D721Med (cell line): ENCODE measurements around the gene HIVEP1.
A peak's percentile ranks its signal among the peaks of the same experiment; 100 is the strongest.

Experiments used
- DNase-seq: peaks from one replicate; pipeline ENCODE4 v3.0.0; 2011; ENCODE audit warnings: low spot score; ENCODE audit not compliant: insufficient read length
- FAIRE-seq: peaks from 2 replicates; lab custom pipeline; 2011; peaks lifted over from hg19 to GRCh38; lab: Jason Lieb, UNC
- TF ChIP-seq, protein P1 (sequence below): IDR thresholded peaks from 2 replicates; pipeline ENCODE4 v1.5.1; 2012; ENCODE audit warnings: mild to moderate bottlenecking, control low read depth; ENCODE audit not compliant: insufficient read depth; ENCODE audit errors: missing control alignments

Gene HIVEP1

DNA sequence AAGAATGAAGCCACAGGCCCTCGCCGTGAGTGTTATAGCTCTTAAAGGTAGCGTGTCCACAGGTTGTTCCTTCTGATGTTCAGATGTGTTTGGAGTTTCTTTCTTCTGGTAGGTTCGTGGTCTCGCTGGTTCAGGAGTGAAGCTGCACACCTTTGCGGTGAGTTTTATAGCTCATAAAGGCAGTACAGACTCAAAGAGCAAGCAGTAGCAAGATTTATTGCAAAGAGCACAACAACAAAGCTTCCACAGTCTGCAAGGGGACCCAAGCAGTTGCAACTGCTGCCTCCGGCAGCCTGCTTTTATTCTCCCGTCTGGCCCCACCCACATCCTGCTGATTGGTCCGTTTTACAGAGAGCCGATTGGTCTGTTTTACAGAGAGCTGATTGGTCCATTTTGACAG is 5.2 kb downstream of the HIVEP1 start:
- TF ChIP-seq, protein P1, sequence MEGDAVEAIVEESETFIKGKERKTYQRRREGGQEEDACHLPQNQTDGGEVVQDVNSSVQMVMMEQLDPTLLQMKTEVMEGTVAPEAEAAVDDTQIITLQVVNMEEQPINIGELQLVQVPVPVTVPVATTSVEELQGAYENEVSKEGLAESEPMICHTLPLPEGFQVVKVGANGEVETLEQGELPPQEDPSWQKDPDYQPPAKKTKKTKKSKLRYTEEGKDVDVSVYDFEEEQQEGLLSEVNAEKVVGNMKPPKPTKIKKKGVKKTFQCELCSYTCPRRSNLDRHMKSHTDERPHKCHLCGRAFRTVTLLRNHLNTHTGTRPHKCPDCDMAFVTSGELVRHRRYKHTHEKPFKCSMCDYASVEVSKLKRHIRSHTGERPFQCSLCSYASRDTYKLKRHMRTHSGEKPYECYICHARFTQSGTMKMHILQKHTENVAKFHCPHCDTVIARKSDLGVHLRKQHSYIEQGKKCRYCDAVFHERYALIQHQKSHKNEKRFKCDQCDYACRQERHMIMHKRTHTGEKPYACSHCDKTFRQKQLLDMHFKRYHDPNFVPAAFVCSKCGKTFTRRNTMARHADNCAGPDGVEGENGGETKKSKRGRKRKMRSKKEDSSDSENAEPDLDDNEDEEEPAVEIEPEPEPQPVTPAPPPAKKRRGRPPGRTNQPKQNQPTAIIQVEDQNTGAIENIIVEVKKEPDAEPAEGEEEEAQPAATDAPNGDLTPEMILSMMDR: no peak
- FAIRE-seq (no peak), DNase-seq (no peak)

DNA sequence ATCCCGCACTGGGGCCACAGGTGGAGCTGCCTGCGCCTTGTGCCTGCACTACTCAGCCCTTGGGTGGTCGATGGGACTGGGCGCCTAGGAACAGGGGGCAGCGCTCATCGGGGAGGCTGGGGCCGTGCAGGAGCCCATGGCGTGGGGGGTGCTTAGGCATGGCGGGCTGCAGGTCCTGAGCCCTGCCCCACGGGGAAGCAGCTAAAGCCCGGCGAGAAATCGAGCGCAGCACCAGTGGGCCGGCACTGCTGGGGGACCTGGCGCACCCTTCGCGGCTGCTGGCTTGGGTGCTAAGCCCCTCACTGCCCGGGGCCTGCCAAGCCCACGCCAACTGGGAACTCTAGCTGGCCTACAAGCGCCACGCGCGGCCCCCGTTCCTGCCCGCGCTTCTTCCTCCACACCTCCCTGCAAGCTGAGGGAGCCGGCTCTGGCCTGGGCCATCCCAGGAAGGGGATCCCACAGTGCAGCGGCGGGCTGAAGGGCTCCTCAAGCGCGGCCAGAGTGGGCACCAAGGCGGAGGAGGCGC is 5.8 kb downstream of the HIVEP1 start:
- TF ChIP-seq, protein P1: no peak
- DNase-seq: no peak
- no peak for FAIRE-seq

DNA sequence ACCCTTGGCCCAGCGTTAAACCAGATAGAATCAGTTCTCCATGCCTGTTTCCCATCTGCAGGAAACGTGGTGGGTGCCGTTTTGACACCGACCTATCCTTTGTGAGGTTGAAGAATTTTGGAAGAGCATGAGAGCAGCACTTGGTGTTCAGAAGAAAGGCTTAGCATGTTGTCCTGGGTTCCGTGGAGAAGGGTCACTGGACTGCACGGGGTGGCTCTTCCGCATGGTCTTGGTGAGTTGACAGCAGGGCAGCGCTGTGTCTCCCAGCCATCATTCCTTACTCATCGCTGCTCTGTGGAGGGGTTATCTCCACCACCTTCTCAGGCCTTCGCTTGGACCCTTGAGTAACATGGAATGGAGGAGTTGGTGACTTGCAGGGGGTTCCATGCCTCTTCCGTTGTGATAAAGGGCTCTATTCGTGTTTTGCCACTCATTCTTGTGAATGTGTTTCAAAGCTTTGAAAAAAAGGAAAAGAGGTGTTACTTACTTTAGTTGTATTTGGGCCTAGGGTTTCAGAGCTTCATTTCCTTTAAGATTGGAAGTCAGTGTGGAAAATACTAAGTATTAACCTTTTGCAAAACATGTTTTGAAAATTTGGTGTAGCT is 8.2 kb downstream of the HIVEP1 start:
- DNase-seq: no peak
- FAIRE-seq: no peak
- TF ChIP-seq, protein P1: no peak

DNA sequence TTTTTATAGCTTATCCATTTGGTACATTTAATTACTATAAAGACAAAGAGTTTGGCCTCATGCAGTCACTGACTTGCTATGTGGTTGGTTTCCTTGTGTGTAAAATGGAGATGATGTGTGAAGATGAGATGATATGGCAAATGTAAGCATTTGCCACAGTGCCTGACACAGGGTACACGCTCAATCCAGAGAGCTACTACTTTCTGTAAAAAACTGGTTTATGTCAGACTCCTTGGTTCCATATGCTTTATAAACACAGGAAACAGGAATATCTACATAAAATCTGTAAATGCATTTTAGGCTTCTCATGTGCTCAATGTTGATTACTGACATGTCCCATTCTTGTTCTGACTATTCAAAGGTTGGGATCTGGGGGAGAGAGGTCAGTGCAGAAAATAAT is 10.4 kb downstream of the HIVEP1 start:
- DNase-seq: no peak
- TF ChIP-seq, protein P1: no peak
- FAIRE-seq: no peak

DNA sequence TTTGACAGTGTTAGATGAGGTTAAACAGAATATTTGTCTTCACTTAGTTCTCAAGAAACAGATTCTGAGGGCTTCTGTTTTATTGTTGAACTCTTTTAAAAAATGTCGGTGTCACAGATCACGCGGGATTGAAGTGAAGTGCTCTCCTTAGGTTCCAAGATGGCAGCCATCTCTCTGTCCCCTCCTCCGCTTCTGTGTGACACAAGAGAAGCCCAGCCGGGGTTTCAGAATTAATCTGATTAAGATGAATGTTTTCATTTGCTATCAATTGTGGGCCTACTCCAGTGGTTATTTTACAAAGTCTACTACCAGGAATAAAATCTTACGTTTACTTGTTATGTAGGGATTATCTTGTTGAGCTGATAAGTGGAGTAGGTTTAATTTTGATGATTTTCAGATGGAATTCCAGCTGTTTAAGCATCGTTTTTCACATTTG is 10.9 kb downstream of the HIVEP1 start:
- DNase-seq: no peak
- peak; percentile 21 for FAIRE-seq
- TF ChIP-seq, protein P1: no peak

DNA sequence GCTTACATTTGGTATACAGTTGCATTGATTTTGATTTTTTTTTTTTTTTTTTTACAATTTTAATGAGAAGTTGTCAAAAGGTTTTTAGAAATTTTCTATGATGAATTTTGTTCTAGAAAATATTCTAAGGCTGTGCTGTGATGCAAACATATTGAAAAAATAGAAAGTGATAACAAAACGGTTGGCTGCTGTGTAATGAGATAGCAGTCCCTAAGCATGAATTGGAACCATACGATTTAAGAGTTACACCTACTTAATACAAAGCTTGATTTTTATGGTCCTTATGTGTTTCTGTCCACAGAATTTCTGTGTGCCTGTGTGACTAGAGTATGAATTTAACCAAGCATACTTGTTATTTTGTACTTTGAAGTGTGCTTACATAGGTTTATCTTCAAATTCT is 12.1 kb downstream of the HIVEP1 start:
- TF ChIP-seq, protein P1: no peak

DNA sequence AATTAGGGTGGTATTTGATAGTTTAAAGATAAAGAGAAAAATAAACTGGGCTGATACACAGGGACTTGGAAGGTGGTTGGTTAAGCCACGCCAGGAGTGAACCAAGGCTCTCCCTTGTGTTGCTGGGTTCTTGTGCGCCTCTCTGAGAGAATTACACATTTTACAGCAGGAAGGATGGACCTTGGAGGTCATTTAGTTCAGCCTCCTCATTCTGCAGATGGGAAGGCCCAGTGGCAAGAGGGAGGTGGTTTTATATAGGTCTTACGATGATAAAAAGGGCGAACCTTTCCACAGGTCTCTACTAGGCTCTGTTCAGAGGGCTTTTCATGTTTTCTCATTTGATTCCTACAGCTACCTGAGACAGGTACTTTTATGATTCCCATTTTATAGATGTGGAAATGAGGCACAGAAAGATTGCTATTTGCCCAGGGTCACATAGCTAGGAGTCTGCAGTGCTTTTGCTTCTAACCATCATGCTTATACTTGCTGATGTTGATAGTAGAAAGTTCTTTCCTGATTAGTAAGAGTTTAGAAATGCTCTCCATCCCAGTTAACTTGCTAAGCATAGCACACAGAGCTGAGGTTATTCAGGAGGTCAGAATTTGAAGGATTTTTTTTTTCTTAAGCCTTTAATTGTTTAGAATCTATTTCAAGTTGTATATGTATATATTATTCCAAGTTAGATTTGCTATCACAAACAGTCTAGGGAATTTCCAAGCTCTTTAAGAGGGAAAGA is 12.8 kb downstream of the HIVEP1 start:
- FAIRE-seq: no peak
- TF ChIP-seq, protein P1: no peak
- DNase-seq: no peak

More for the DNA sequence above, 12.1 kb downstream of the HIVEP1 start:
- DNase-seq (no peak), FAIRE-seq (no peak)
